Stimulated activated CD4-positive, alpha-beta T cell treated with anti-CD3 and anti-CD28 coated beads, Interleukin-4, amount 100 ng/mL, for 24 hours (primary cell): ENCODE results near the gene GMCL2.

Source experiments
- DNase-seq: peaks from one replicate; pipeline ENCODE4 v3.0.0-alpha.2; 2020

The GMCL2 gene

GRCh38 chr5:178136990-178137389, 50.2 kb downstream of the GMCL2 start:
- DNase-seq = no peak
